Natural killer cell treated with Interleukin-12 subunit alpha and Interleukin-12 subunit beta and Interleukin-15 and Interleukin-18, amount 100 ng/mL, for 72 hours (primary cell): ENCODE measurements around the gene OLFML3. TPM values are rescaled to one million over a fixed set of nuclear protein-coding genes. Genes with fewer than 3 reads are reported as not detected.

ENCODE experiments used
- ATAC-seq, 2 donors: fragments of 150-1000 bp; cut with Tn5 transposase in 1 of 2; sonication (Bioruptor Pico), chemical (Tn5 transposase) in 1 of 2; 2 replicates each; pipeline ENCODE4 v1.10.0; 2021
- DNase-seq: peaks from one replicate; pipeline ENCODE4 v3.0.0; 2022; ENCODE audit warnings: low spot score
- H3K27ac Mint-ChIP-seq, 2 donors: 1 replicate in 1 of 2; 2 replicates in 1 of 2; pipeline ENCODE4 v1.8.0; 2022; ENCODE audit warnings: mixed read lengths in 2 of 2, mild to moderate bottlenecking in 1 of 2, moderate library complexity in 1 of 2
- H3K27me3 Mint-ChIP-seq, 2 donors: 1 replicate in 1 of 2; 2 replicates in 1 of 2; pipeline ENCODE4 v1.8.0; 2022; ENCODE audit warnings: mixed read lengths in 2 of 2
- H3K36me3 Mint-ChIP-seq: one replicate; pipeline ENCODE4 v1.8.0; 2022; ENCODE audit warnings: mixed read lengths
- H3K4me1 Mint-ChIP-seq, 2 donors: 1 replicate in 1 of 2; 2 replicates in 1 of 2; pipeline ENCODE4 v1.8.0; 2022; ENCODE audit warnings: low read depth in 2 of 2, mixed read lengths in 2 of 2, mild to moderate bottlenecking in 1 of 2
- H3K4me3 Mint-ChIP-seq: one replicate; pipeline ENCODE4 v1.8.0; 2022; ENCODE audit warnings: mixed read lengths
- H3K9me3 Mint-ChIP-seq: 2 replicates; pipeline ENCODE4 v1.8.0; 2022; ENCODE audit warnings: mixed read lengths
- total RNA-seq, 2 donors: library from RNA; stranded (reverse); gene quantifications; one replicate each; pipeline ENCODE4 v1.2.3, GENCODE V29; 2022

Gene OLFML3
- total RNA-seq, 2 donors from 2014 or later = 0.59 to 1.2 TPM

- Mint-ChIP-seq H3K4me1 (peaks cover 9 to 13% of the 10 kb centered on the region in 2 donors), H3K4me3 (no peak overlapping the region), H3K27ac (peak overlapping the region in 1 of 2 donors; percentile 50), H3K9me3 (no peaks in the 10 kb centered on the region), H3K27me3 (no peaks in the 10 kb centered on the region), H3K36me3 (peaks cover 44% of the 10 kb centered on the region)
- DNase-seq = no peak
- no peak for ATAC-seq
Observed at GRCh38 chr1:113965703-113966412, 13.4 kb upstream of the OLFML3 start.

GRCh38 chr1:113972954-113973353 lies 6.3 kb upstream of the OLFML3 start:
- Mint-ChIP-seq H3K4me1 (peaks cover 31 to 41% of the 10 kb centered on the region in 2 donors), H3K9me3 (no peaks in the 10 kb centered on the region), H3K27ac (peak overlapping the region; percentile 25 to 71), H3K36me3 (peaks cover 23% of the 10 kb centered on the region), H3K27me3 (no peaks in the 10 kb centered on the region), H3K4me3 (no peak overlapping the region)
- ATAC-seq (no peak), DNase-seq (no peak)

DNA sequence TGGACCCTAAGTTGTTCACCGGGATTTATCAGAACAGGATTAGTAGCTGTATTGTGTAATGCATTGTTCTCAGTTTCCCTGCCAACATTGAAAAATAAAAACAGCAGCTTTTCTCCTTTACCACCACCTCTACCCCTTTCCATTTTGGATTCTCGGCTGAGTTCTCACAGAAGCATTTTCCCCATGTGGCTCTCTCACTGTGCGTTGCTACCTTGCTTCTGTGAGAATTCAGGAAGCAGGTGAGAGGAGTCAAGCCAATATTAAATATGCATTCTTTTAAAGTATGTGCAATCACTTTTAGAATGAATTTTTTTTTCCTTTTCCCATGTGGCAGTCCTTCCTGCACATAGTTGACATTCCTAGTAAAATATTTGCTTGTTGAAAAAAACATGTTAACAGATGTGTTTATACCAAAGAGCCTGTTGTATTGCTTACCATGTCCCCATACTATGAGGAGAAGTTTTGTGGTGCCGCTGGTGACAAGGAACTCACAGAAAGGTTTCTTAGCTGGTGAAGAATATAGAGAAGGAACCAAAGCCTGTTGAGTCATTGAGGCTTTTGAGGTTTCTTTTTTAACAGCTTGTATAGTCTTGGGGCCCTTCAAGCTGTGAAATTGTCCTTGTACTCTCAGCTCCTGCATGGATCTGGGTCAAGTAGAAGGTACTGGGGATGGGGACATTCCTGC lies 3.9 kb upstream of the OLFML3 start:
- no peak for DNase-seq

GRCh38 chr1:113976609-113977278 lies 2.5 kb upstream of the OLFML3 start:
- H3K36me3 Mint-ChIP-seq = peaks cover 16% of the 10 kb centered on the region
- peak overlapping the region; percentile 19 for H3K4me3 Mint-ChIP-seq
- ATAC-seq = no peak
- H3K9me3 Mint-ChIP-seq = no peaks in the 10 kb centered on the region
- peak overlapping the region; percentile 50 to 65 for H3K27ac Mint-ChIP-seq
- no peak for DNase-seq
- no peaks in the 10 kb centered on the region for H3K27me3 Mint-ChIP-seq
- H3K4me1 Mint-ChIP-seq = peaks cover 43 to 49% of the 10 kb centered on the region in 2 donors

More for the DNA sequence above, 3.9 kb upstream of the OLFML3 start:
- no peaks in the 10 kb centered on the region for H3K9me3 Mint-ChIP-seq
- peaks cover 43 to 49% of the 10 kb centered on the region in 2 donors for H3K4me1 Mint-ChIP-seq
- peaks cover 16% of the 10 kb centered on the region for H3K36me3 Mint-ChIP-seq
- no peaks in the 10 kb centered on the region for H3K27me3 Mint-ChIP-seq
- H3K4me3 Mint-ChIP-seq = peak overlapping the region; percentile 76
- peak; percentile 84 to 88 for ATAC-seq
- peak overlapping the region; percentile 43 to 53 for H3K27ac Mint-ChIP-seq

DNA sequence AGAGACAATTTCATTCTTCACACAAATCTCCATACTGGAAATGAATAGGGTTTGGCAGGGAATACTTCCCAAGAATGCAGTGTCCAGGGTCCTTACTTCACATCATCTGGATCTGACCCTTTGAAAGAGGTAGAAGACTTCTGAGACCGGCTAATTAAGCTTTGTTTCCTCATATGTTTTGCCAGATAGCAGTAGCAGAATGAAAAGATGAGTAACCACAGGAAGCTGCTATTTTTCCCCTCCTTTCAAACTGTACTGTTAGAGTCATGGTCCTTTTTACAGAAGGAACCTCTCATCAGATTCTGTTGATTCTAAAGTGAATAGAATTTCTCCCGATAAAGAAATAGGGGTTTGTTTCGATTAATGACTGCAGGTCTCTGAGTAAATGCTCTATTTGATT lies 1.4 kb upstream of the OLFML3 start:
- Mint-ChIP-seq H3K4me1 (peaks cover 48 to 49% of the 10 kb centered on the region in 2 donors), H3K4me3 (no peak overlapping the region), H3K36me3 (peaks cover 5% of the 10 kb centered on the region), H3K27me3 (no peaks in the 10 kb centered on the region), H3K9me3 (no peaks in the 10 kb centered on the region), H3K27ac (peak overlapping the region; percentile 72 to 86)
- ATAC-seq = no peak
- DNase-seq = no peak

DNA sequence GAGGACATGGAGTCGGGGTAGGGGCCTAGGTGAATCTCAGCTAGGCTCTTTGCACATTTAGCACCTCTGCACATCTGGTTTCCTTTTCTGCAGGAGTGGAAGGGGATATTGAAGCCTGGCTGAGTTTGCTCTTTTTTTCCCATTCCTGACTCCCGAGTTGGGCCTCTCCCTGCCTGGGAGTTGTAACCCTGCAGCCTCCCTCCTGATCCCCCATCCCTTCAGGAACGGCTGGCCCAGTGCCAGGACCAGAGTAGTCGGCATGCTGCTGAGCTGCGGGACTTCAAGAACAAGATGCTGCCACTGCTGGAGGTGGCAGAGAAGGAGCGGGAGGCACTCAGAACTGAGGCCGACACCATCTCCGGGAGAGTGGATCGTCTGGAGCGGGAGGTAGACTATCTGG lies 836 bp downstream of the OLFML3 start:
- Mint-ChIP-seq H3K27ac (no peak overlapping the region), H3K9me3 (no peaks in the 10 kb centered on the region), H3K4me1 (peaks cover 39 to 40% of the 10 kb centered on the region in 2 donors), H3K36me3 (no peaks in the 10 kb centered on the region), H3K27me3 (no peaks in the 10 kb centered on the region), H3K4me3 (no peak overlapping the region)
- DNase-seq (no peak), ATAC-seq (no peak)

- H3K27ac Mint-ChIP-seq = peak overlapping the region in 1 of 2 donors; percentile 67
Observed at GRCh38 chr1:113981962-113982931, 3.0 kb downstream of the OLFML3 start.

DNA sequence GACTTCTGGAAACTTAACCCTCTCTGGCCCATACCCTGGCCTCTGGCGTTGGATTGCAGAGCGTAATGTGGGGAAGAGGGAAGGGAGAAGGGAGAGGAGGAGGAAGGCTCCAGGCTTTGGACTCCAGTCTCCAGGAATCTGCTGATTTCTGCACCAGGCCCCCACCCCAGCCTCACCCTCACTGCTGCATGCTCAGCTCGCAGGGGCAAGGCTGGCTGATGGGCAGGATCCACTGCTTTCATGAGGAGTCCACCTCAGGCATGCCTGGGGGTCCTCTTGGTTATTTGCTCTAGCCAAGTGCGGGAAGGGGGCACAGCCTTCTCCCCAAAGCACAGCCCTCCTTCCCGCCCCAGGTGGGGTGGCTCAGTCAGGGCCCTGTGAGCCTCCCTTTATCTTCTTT lies 3.7 kb downstream of the OLFML3 start:
- DNase-seq (no peak), ATAC-seq (no peak)
- no peaks in the 10 kb centered on the region for H3K9me3 Mint-ChIP-seq
- H3K36me3 Mint-ChIP-seq = no peaks in the 10 kb centered on the region
- peaks cover 13 to 20% of the 10 kb centered on the region in 2 donors for H3K4me1 Mint-ChIP-seq
- H3K4me3 Mint-ChIP-seq = no peak overlapping the region
- peak overlapping the region in 1 of 2 donors; percentile 67 for H3K27ac Mint-ChIP-seq
- H3K27me3 Mint-ChIP-seq = no peaks in the 10 kb centered on the region

More at GRCh38 chr1:113981962-113982931, 3.0 kb downstream of the OLFML3 start:
- H3K36me3 Mint-ChIP-seq = no peaks in the 10 kb centered on the region
- H3K9me3 Mint-ChIP-seq = no peaks in the 10 kb centered on the region
- peaks cover 18 to 25% of the 10 kb centered on the region in 2 donors for H3K4me1 Mint-ChIP-seq
- no peaks in the 10 kb centered on the region for H3K27me3 Mint-ChIP-seq
- DNase-seq (no peak), ATAC-seq (no peak)
- no peak overlapping the region for H3K4me3 Mint-ChIP-seq

DNA sequence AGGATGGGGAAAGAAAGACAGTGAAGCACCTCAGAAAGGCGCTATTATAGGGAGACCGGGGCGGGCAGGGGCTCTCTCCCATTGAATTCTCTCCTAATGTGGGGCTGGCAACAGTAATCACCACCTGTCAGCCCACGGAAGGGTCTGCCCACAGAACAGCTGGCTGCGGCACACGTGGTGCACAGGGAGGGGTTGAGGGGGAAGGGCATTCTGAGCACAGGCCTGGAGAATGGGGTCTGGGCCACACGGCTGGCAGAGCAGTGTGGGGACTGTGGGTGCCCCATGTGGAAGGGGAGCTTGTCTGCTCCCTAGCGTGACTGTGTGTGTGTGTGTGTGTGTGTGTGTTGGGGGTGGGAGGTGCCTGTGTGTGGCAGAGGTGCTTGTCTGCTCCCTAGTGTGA lies 4.1 kb downstream of the OLFML3 start:
- Mint-ChIP-seq H3K4me1 (peaks cover 9 to 16% of the 10 kb centered on the region in 2 donors), H3K4me3 (no peak overlapping the region), H3K27me3 (no peaks in the 10 kb centered on the region), H3K27ac (no peak overlapping the region), H3K9me3 (no peaks in the 10 kb centered on the region), H3K36me3 (no peaks in the 10 kb centered on the region)
- ATAC-seq (no peak), DNase-seq (no peak)

- ATAC-seq (no peak), DNase-seq (no peak)
- Mint-ChIP-seq H3K9me3 (no peaks in the 10 kb centered on the region), H3K27me3 (no peaks in the 10 kb centered on the region), H3K4me3 (no peak overlapping the region), H3K27ac (no peak overlapping the region), H3K36me3 (no peaks in the 10 kb centered on the region), H3K4me1 (peaks cover 5 to 11% of the 10 kb centered on the region in 2 donors)
Observed at GRCh38 chr1:113983826-113984225, 4.6 kb downstream of the OLFML3 start.

GRCh38 chr1:113984710-113985109 lies 5.4 kb downstream of the OLFML3 start:
- peaks cover 0 to 8% of the 10 kb centered on the region in 2 donors for H3K4me1 Mint-ChIP-seq
- no peak for ATAC-seq
- no peak for DNase-seq
- no peaks in the 10 kb centered on the region for H3K27me3 Mint-ChIP-seq
- H3K27ac Mint-ChIP-seq = no peak overlapping the region
- H3K9me3 Mint-ChIP-seq = no peaks in the 10 kb centered on the region
- no peak overlapping the region for H3K4me3 Mint-ChIP-seq
- H3K36me3 Mint-ChIP-seq = no peaks in the 10 kb centered on the region

- peaks cover 0 to 8% of the 10 kb centered on the region in 2 donors for H3K4me1 Mint-ChIP-seq
- H3K27me3 Mint-ChIP-seq = no peaks in the 10 kb centered on the region
Observed at GRCh38 chr1:113986802-113987201, 7.5 kb downstream of the OLFML3 start.

GRCh38 chr1:113987259-113987658 lies 8.0 kb downstream of the OLFML3 start:
- no peak for ATAC-seq
- no peak for DNase-seq
- H3K27ac Mint-ChIP-seq = no peak overlapping the region
- H3K9me3 Mint-ChIP-seq = no peaks in the 10 kb centered on the region
- peaks cover 0 to 8% of the 10 kb centered on the region in 2 donors for H3K4me1 Mint-ChIP-seq
- no peaks in the 10 kb centered on the region for H3K27me3 Mint-ChIP-seq
- no peak overlapping the region for H3K4me3 Mint-ChIP-seq
- H3K36me3 Mint-ChIP-seq = no peaks in the 10 kb centered on the region

More at GRCh38 chr1:113986802-113987201, 7.5 kb downstream of the OLFML3 start:
- H3K9me3 Mint-ChIP-seq = no peaks in the 10 kb centered on the region
- H3K27ac Mint-ChIP-seq = no peak overlapping the region
- ATAC-seq (no peak), DNase-seq (no peak)
- H3K4me3 Mint-ChIP-seq = no peak overlapping the region
- H3K36me3 Mint-ChIP-seq = no peaks in the 10 kb centered on the region
